ENCODE results near the gene CCL2. TPM values are rescaled to one million over a fixed set of nuclear protein-coding genes. Genes with fewer than 3 reads are reported as not detected.
A peak's percentile ranks its signal among the peaks of the same experiment; 100 is the strongest.

CCL2 gene
- total and polyA plus RNA-seq, 2 experiments from 2014 or later, result 33.1 to 111 TPM

GRCh38 chr17:34305061-34305460 lies 50.0 kb downstream of the CCL2 start:
- no peak for TF ChIP-seq EZH2phosphoT487 (IDR thresholded peaks at IDR 0.05; ENCODE audit: insufficient read depth, low read depth)
- TF ChIP-seq EZH2 (IDR thresholded peaks at IDR 0.05; ENCODE audit: insufficient read depth, poor library complexity, severe bottlenecking), result no peak
- in situ Hi-C loops (cut with MboI), result loop anchor here (10.0 kb wide), 1 partner anchor 110 kb away; no protein-coding TSS in a partner anchor
- WGBS, 2 experiments (ENCODE audit: low coverage in 1 of 2, low lambda C conversion rate in 2 of 2, missing lambda C conversion rate in 2 of 2), result 88 to 89% methylated on average over 4 of the region's 4 CpGs

DNA sequence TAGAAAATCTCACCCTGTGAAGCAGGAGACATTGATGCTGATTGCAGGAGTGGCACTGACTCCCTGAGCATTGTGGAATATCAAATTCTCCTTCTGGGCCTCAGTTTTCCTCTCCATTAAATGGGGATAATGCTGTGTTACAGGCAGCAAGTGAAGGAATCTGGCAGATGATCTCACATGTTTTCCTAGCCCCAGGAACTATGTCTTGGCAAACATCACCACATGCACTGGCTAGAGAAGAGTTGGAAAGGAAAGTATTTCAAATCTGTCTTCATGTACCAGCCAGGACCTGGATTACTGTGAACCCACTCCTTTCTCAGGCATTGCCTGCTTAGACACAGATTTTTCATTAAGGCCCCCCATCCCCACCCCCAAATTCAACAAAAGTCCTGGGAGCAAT lies 50.5 kb downstream of the CCL2 start:
- H3K27me3 ChIP-seq (replicated peaks; ENCODE audit: insufficient read depth), result no peaks in the 10 kb centered on the region
- H3K4me2 ChIP-seq (ENCODE audit: unreplicated experiment), result no peak overlapping the region
- H3K9ac ChIP-seq, result no peak overlapping the region
- H2AFZ ChIP-seq, result no peak overlapping the region
- H3F3A ChIP-seq (ENCODE audit: insufficient read depth), result peaks cover 29% of the 10 kb centered on the region
- H3K9me3 ChIP-seq (ENCODE audit: low read depth), result no peaks in the 10 kb centered on the region
- H3K36me3 ChIP-seq (ENCODE audit: low read depth), result no peaks in the 10 kb centered on the region
- H3K4me3 ChIP-seq, result no peak overlapping the region
- no peak overlapping the region for H3K27ac ChIP-seq
- in situ Hi-C loops (cut with MboI), result loop anchor here (10.0 kb wide), 1 partner anchor 111 kb away; no protein-coding TSS in a partner anchor
- no peaks in the 10 kb centered on the region for H3K79me2 ChIP-seq (ENCODE audit: insufficient read depth)
- no peaks in the 10 kb centered on the region for H3K9me2 ChIP-seq (ENCODE audit: insufficient read depth)
- TF ChIP-seq EZH2 (IDR thresholded peaks at IDR 0.05; ENCODE audit: insufficient read depth, poor library complexity, severe bottlenecking), result no peak
- TF ChIP-seq EZH2phosphoT487 (IDR thresholded peaks at IDR 0.05; ENCODE audit: insufficient read depth, low read depth), result no peak
- DNase-seq, result no peak
- H4K20me1 ChIP-seq (ENCODE audit: insufficient read depth), result no peaks in the 10 kb centered on the region
- H3K4me1 ChIP-seq (ENCODE audit: insufficient read depth), result peaks cover 25% of the 10 kb centered on the region

More at GRCh38 chr17:34305061-34305460, 50.0 kb downstream of the CCL2 start:
- no peak overlapping the region for H3K4me3 ChIP-seq
- H2AFZ ChIP-seq, result no peak overlapping the region
- no peaks in the 10 kb centered on the region for H3K79me2 ChIP-seq (ENCODE audit: insufficient read depth)
- H3F3A ChIP-seq (ENCODE audit: insufficient read depth), result peaks cover 34% of the 10 kb centered on the region
- H3K4me1 ChIP-seq (ENCODE audit: insufficient read depth), result peaks cover 30% of the 10 kb centered on the region
- no peaks in the 10 kb centered on the region for H3K9me2 ChIP-seq (ENCODE audit: insufficient read depth)
- no peak overlapping the region for H3K27ac ChIP-seq
- no peak for DNase-seq
- no peaks in the 10 kb centered on the region for H3K27me3 ChIP-seq (replicated peaks; ENCODE audit: insufficient read depth)
- no peak overlapping the region for H3K4me2 ChIP-seq (ENCODE audit: unreplicated experiment)
- H3K9me3 ChIP-seq (ENCODE audit: low read depth), result no peaks in the 10 kb centered on the region
- no peaks in the 10 kb centered on the region for H4K20me1 ChIP-seq (ENCODE audit: insufficient read depth)
- no peak overlapping the region for H3K9ac ChIP-seq
- no peaks in the 10 kb centered on the region for H3K36me3 ChIP-seq (ENCODE audit: low read depth)

DNA sequence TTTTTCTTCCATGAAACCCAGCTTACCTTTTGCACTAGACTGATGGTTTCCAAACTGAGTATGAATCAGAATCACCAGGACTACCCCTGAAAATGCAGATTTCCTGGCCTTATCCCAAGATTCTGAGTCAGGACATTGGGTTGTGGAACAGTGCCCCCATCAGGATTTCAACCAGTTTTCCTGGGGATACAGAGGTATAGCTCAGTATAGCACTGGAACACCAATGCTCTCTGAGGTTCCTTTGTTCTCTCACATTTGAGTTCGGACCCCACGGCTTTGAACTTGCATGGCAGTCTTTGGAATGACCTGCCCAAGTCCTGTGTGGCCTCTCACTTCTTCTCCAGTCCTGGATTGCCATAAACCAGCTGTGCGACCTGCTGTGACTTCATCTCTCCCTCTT lies 51.4 kb downstream of the CCL2 start:
- H3K79me2 ChIP-seq (ENCODE audit: insufficient read depth), result no peaks in the 10 kb centered on the region
- no peaks in the 10 kb centered on the region for H3K9me3 ChIP-seq (ENCODE audit: low read depth)
- H3K9me2 ChIP-seq (ENCODE audit: insufficient read depth), result no peaks in the 10 kb centered on the region
- no peak overlapping the region for H3K4me3 ChIP-seq
- H3F3A ChIP-seq (ENCODE audit: insufficient read depth), result peaks cover 20% of the 10 kb centered on the region
- H3K4me1 ChIP-seq (ENCODE audit: insufficient read depth), result peaks cover 16% of the 10 kb centered on the region
- no peaks in the 10 kb centered on the region for H3K36me3 ChIP-seq (ENCODE audit: low read depth)
- WGBS, 2 experiments (ENCODE audit: low coverage in 1 of 2, low lambda C conversion rate in 2 of 2, missing lambda C conversion rate in 2 of 2), result 44 to 57% methylated on average over 3 of the region's 3 CpGs
- DNase-seq, result peak; percentile 82
- peak overlapping the region; percentile 38; the same call in 1 of the 2 replicates for H3K27ac ChIP-seq
- no peak for TF ChIP-seq EZH2phosphoT487 (IDR thresholded peaks at IDR 0.05; ENCODE audit: insufficient read depth, low read depth)
- TF ChIP-seq EZH2 (IDR thresholded peaks at IDR 0.05; ENCODE audit: insufficient read depth, poor library complexity, severe bottlenecking), result no peak
- no peaks in the 10 kb centered on the region for H4K20me1 ChIP-seq (ENCODE audit: insufficient read depth)
- H3K4me2 ChIP-seq (ENCODE audit: unreplicated experiment), result peak overlapping the region; percentile 25
- in situ Hi-C loops (cut with MboI), result loop anchor here (10.0 kb wide), 1 partner anchor 112 kb away; no protein-coding TSS in a partner anchor
- H3K9ac ChIP-seq, result peak overlapping the region; percentile 14; the same call in 1 of the 2 replicates
- H3K27me3 ChIP-seq (replicated peaks; ENCODE audit: insufficient read depth), result no peaks in the 10 kb centered on the region
- H2AFZ ChIP-seq, result no peak overlapping the region

Other genes with a start within 250 kb of the CCL2 start
- gene CCL7, start 14.9 kb downstream of the CCL2 start, total RNA-seq (2014; rRNA removed; shearing (Covaris generic)), result 4.9 and 7.3 TPM in 2 replicates
- gene CCL7, start 14.9 kb downstream of the CCL2 start, polyA plus RNA-seq (2016; fragmentation: Nextera tagmentation; extraction: Ambion mirVana), result 2.4 and 2.7 TPM in 2 replicates
- gene CCL11, start 30.5 kb downstream of the CCL2 start, total RNA-seq (2014; rRNA removed; shearing (Covaris generic)), result not detected in 2 replicates
- gene CCL11, start 30.5 kb downstream of the CCL2 start, polyA plus RNA-seq (2016; fragmentation: Nextera tagmentation; extraction: Ambion mirVana), result not detected in 2 replicates
- gene CCL8, start 64.2 kb downstream of the CCL2 start, total RNA-seq (2014; rRNA removed; shearing (Covaris generic)), result not detected in 2 replicates
- not detected in 2 replicates for gene CCL8, start 64.2 kb downstream of the CCL2 start, polyA plus RNA-seq (2016; fragmentation: Nextera tagmentation; extraction: Ambion mirVana)
- not detected in 2 replicates for gene CCL13, start 101.2 kb downstream of the CCL2 start, total RNA-seq (2014; rRNA removed; shearing (Covaris generic))
- gene CCL13, start 101.2 kb downstream of the CCL2 start, polyA plus RNA-seq (2016; fragmentation: Nextera tagmentation; extraction: Ambion mirVana), result not detected in 2 replicates
- gene CCL1, start 107.9 kb downstream of the CCL2 start, total RNA-seq (2014; rRNA removed; shearing (Covaris generic)), result not detected in 2 replicates
- gene CCL1, start 107.9 kb downstream of the CCL2 start, polyA plus RNA-seq (2016; fragmentation: Nextera tagmentation; extraction: Ambion mirVana), result not detected in 2 replicates

Data from GM23248 (cell line).